Activated CD4-positive, alpha-beta T cell treated with anti-CD3 and anti-CD28 coated beads for 1 hour (primary cell): ENCODE results near the gene SCAMP1.
"Not testable (repeated sequence)": the region's sequence is repeated elsewhere in the genome, so short reads cannot be mapped to it uniquely, and the experiment has no call there.

Experiments used
- DNase-seq: peaks from one replicate; pipeline ENCODE4 v3.0.0-alpha.2; 2020

SCAMP1 gene, protein sequence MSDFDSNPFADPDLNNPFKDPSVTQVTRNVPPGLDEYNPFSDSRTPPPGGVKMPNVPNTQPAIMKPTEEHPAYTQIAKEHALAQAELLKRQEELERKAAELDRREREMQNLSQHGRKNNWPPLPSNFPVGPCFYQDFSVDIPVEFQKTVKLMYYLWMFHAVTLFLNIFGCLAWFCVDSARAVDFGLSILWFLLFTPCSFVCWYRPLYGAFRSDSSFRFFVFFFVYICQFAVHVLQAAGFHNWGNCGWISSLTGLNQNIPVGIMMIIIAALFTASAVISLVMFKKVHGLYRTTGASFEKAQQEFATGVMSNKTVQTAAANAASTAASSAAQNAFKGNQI

DNA sequence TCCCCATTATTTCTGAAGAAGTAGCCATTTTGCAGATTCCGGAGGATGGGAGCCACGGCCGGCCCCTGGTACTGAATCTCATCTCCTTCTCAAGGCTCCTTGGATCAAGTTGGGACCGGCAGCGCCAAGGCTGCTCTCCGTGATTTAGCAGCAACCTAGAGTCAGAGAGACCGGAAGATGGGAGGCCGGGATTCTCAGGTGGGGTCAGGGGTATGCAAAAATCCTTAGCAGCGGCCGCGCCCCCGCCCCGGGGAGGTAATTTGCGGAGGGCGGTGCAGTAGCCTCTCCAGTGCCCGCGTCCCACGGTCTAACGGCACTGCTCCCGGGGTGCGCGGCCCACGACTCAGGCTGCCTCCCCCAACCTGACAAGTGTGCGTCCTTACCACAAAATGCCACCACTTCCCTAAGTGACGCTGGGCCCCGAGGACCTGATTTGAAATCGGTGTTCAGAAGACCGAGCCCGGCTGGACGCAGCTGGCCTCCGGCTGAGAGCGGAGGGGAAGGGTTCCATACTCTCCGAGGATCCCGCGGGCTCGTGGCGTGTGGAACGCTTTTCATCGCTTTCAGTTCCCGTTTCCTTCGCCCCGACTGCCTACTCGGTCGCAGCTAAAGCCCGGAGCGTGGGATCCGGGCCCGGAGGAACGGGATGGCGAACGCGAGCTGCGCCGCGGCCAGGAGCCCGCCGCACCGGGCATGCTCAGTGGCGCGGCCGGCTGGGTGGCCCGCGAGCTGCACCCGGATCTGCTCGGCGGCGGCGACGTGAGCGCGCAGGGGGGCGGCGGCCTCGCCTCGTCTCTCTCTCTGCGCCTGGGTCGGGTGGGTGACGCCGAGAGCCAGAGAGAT is at the start of gene SCAMP1:
TSS of gene SCAMP1 (plus strand) at position 787 of the 843 bp plus-strand sequence. CDS start at position 842, 55 bp downstream.
- peak; percentile 86 for DNase-seq

DNA sequence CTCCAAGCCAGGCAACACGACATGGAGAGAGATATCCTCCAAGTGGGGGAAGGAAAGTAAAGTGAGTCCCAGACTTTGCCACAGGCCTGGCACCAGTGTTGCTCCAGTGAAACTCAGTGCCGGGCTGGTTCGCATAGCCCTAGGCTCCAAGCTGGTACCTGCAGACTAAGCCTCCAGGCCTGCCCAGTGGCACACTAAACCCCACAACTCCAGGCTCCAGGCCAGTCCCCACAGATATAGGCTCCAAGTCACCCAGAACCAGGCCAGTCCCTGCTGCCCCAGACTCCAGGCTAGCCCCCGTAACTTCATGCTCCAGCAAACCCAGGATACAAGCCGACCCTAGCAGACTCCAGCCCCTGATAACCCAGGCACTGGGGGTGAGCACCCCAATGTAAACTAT is 42.9 kb upstream of the SCAMP1 start:
- DNase-seq, result no peak

DNA sequence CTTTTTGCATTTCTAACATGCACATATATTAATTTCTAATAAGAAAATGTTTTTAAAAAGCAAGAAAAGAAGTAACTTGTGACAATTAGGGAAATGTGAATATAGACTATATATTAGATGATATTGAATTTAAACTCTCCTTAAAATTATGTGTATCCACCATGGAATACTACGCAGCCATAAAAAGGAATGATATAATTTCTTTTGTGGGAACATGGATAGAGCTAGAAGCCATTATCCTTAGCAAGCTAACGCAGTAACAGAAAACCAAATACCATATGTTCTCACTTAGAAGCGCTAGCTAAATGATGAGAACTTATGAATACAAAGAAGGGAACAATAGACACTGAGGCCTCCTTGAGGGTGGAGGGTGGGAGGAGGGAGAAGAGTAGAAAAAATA is 42.1 kb upstream of the SCAMP1 start:
- no peak for DNase-seq

DNA sequence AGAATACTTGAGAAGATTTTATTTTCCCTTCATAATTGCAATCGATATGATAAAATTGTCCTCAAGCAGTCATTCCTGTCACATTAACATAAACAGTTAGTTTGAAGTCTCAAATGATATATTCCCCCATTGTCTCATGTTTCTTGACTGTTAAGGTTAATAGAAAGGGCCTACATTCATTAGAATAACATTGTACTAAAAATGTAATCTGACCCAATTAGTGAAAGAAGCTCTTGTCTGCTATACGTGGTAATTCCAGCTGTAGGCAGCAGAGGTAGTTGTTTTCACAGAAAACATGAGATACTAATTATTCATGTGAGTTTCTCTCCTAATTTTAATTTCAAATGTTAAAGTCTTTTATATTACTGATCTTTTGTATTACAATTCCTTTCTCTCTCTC is 40.0 kb upstream of the SCAMP1 start:
- no peak for DNase-seq

DNA sequence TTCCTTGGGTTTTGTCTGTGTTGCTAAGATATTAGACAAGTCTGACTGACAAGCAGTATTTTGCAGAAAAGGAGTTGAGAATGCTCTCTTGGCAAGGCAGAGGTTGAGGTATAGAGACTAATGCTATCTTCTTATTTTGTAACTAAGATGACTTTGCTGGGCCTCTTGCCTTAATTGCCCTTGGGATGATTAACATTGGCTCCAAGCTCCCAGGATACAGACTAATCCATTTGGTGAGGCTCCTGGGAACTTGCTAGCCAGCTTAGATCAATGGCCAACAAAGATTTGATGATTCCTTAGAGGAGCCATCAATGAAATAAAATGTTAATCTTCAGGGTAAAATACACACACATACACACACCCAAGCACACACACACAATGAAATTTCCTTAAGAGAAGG is 37.2 kb upstream of the SCAMP1 start:
- DNase-seq, result no peak

DNA sequence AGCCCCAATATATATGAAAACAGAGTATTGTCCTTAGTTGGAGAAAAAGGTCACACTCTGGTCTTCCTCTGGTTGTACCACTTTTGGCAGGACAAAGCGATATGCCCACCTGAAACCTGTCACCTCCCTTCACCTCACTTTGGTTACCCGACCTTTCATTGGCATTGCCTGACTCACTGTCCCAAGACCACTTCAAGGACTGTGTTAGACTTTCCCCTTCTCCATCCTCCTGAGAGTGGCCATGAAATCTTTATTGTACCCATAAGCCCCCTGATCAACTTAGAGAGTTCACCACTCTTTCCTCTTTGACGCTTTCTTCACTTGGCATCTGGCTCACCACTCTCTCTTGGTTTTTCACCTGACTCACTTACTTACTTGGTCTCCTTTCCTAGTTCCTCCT is 33.5 kb upstream of the SCAMP1 start:
- DNase-seq, result no peak

DNA sequence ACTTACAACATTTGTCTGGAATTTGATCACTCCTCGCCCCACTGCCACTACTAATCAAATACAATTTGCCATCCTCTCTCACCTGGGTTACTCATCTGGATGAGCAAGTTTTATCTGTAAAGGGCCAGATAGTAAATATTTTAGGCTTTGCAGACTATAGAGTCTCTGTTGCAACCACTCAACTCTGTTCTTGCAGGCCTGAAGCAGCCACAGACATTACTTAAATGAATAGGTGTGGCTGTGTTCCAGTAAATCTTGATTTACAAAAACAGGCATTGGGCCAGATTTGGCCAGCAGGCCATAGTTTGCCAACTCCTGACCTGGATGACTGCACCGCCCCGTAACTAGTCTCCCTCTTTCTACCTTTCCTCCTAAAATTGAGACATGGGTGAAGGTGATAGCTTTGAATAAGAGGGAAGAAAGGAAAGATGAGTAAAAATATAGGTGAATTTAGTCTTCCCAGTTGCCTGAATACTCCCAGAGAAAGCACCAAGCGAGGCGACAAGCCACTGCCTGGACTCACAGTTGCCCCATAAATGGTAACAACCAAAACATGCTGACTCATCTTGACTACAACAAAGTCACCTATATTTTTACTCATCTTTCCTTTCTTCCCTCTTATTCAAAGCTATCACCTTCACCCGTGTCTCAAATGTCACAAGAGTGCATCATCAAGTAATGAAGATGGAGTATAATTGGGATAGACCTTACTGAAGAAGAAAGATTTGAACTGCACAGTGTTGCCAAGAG is 32.5 kb upstream of the SCAMP1 start:
- DNase-seq, result no peak

DNA sequence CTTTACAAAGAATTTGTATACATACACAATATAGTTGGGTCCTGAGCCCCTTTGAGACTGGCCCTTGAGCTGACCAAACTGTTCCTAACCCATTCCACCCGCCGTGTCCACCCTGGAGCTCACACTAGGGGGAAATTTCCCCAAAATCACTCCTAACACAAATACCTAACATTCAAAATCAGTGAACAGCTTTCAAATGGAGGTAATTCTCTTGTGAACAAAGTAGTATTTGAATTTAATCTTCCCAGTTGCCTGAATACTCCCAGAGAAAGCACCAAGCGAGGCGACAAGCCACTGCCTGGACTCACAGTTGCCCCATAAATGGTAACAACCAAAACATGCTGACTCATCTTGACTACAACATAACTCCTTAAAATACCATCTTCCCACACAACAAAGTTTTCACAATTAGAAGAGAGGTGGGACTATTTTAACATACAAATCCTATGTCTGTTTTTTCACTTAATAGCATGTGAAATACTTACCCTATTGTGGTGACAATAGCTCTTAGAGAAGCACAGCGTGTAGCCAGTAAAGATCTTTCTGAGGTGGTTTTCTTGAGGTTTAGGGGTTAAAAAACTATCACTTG is 31.7 kb upstream of the SCAMP1 start:
- no peak for DNase-seq

DNA sequence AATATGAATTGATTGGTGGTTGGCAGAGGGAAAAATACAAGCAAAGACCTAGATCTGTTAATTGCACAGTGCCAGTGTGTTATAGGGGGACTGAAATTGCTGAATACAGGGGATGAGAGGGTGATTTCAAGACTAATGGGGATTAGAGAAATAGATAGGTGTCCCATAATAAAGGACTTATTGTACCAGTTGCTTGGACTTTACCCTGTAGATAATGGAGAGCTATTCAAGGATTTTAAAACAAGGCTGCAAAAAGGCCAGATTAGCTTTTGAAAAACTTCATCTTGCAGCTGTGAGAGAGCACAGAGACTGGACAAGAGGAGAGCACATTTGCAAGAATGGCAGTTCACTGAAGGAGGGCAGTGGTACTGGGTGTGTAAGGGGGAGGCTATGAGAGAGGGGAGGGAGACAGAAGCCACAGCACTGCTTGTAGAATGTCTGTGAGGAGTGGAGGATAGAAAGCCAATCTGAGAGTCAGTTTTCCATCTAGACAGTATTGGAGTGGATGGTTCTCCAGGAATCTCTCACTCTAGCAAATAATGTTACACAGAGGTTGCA is 28.8 kb upstream of the SCAMP1 start:
- DNase-seq, result no peak

DNA sequence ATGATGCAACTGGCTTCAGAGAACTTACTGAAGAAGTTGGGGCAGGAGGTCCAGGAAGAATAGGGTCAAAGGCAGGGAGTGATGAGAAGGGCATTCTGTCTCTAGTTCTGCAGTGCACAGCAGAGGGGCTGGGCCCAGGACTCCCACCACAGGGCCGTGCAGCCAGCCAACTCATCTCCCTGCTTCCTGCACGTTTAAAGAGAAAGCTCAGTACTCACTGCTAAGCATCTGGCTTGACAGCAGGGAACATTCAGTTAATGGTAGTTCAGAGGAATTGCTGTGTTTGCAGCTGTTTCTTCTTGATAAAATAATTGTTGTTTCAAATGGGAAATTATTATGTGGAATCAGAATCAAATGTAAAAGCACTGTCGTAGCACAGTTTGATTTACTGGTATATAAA is 25.6 kb upstream of the SCAMP1 start:
- no peak for DNase-seq

DNA sequence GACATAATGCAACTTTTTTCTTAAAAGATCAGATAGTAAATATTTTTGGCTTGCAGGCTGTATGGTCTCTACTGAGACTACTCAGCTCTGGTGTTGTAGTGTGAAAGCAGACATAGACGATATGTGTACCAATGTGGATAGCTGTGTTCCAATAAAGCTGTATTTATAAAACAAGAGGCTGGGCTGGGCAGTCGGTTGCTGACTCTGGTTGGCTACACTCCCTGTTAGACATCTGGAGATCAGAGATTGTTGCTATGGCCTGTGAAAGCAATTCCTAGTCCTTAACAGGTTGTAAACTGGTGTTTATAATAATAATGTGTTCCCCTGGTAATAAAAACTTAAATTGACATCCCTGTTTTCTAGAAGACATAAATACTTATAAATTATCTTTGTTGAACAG is 24.4 kb upstream of the SCAMP1 start:
- no peak for DNase-seq

DNA sequence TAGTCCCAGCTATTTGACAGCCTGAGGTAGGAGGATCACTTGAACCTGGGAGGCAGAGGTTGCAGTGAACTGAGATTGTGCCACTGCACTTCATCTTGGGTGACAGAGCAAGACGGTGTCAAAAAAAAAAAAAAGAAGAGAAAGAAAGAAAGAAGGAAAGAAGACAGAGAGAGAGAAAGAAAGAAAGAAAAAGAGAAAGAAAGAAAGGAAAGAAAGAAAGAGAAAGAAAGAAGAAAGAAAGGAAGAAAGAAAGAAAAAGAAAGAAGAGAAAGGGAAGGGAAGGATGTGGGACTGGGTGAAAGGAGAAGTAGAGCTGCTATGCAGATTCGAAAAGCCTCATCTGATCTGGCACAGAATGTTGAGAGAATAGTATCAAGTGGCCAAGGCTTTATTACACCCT is 23.7 kb upstream of the SCAMP1 start:
- DNase-seq, result no peak

DNA sequence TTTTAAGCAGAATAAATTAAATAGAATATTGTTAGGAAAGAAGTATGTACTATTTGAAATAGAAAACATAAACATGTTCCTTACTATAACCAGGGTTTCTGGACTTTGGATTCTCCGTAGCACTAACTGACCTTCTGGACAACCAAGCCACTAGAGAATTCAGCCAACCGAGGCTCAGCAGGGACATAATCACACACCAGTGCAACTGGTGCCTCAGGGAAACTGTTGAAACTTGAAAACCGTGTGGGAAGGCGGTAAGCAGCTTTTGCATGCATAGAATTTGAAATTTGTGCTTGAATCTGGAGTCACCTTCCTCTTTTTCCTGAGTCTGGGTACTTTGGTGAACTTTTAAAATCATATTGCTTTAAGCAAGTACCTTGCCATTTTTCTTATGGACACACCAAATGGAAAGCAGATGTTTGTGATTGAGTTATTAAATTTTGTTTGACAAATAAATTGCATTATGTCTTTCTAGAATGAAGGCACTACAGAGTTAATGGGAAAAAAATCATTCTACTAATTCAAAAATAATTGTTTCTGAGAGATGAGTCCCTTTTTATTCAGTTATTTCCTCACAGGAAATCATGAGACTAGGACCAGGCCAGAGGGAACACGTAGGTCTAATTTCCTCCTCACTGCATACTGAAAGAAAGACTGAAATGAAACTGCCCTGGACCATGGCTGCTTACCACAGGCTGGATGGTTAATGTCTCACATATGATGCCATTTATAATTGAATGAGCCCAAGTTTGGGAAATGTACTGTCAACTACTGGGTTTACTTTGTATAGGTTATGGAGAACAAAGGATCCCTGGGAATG is 20.6 kb upstream of the SCAMP1 start:
- no peak for DNase-seq

DNA sequence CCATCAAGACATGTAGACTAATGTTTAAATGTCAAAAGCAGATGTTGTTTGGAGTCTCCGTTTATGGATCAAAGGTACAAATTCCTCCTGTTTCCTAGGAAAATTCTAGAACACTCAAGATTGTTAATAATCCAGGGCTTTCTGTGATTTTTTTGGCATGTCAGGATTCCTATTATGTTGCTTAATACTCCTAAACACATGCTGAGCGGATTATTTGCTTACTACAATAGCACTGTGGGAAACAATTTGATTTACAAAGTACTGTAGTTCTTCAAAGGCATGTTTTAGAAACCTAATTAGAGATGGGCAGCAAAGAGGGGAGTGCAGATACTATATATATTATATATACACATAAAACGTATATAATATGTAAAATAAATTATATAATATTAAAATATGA is 19.0 kb upstream of the SCAMP1 start:
- DNase-seq, result no peak

DNA sequence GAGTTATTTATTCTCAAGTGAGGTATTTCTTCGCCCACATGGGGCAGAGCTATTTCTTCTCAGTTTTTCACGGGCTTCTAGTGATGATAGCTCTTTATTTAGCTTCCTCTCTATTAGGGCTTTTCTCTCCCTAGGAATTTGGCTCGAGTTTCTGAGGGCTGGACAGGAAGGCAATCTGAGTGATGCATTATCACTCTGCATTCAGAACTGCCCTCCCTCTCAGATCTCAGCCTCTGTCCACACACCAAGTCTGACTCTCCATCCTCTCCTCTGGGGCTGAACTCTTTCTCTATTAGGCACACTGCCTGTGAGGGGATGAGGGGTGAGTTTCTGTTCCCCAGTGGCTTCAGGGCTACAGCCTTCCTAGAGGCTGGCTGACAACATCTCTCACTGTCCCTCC is 14.9 kb upstream of the SCAMP1 start:
- DNase-seq, result no peak

DNA sequence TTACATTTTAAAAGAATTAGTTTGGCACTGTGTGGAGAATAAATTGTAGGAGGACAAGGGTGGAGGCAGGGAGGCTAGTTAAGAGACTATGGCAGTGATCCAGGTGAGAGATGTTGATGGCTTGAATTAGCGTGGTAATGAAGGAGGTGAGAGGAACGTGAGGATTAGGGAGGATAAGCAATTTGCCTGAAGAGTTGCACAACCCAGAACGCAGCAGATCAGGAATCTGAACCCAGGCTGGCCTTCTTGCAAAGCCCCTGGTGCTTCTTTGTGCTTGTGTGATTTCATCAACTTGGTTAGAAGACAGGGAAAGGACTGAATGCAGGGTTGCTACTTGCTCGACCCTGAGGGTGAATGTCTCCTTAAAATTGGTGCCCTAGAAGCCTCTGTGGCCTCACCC is 6.9 kb upstream of the SCAMP1 start:
- DNase-seq, result no peak

DNA sequence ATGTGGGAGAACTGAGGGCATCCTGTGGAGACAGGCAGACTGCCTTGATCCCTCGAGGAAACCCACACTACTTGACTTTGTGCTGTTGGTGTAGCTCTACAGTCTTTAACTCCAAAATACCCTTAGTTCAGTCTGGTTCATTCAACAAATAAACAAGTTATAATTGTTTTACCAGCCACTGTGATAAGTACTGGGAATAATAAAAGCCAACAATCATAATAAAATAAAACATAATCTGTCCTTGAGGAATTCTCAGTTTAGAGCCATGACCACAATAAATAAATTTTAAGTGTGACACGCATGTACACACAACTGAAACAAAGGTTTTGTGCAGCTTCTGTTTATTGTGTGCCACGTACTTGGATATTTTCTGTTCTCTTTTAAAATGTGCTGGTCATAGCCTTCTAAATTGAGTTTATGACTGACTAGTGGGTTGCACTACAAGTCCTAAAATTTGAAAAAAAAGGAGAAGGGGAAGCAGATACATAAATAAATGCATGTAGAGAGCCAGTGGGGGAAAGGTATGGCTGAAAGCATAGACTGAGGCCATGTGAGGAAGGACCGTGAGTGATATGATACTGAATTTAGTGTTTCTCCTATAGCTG is 6.2 kb upstream of the SCAMP1 start:
- DNase-seq, result no peak

DNA sequence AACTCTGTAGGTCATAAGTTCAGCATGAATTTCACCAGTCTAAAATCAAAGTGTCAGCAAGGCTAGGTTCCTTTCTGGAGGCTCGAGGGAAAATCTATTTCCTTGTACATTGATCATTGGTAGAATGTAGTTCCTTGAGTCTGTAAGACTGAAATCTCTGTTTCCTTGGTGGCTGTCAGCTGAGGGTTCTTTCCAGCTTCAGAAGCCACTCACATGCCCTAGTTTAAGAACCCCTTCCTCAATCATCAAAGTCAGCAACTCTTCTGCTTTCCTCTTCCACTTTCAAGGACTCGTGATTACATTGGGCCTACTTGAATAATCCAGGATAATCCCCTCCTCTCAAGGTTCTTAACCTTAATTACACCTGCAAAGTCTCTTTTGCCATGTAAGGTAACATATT is 4.9 kb upstream of the SCAMP1 start:
- DNase-seq, result no peak

DNA sequence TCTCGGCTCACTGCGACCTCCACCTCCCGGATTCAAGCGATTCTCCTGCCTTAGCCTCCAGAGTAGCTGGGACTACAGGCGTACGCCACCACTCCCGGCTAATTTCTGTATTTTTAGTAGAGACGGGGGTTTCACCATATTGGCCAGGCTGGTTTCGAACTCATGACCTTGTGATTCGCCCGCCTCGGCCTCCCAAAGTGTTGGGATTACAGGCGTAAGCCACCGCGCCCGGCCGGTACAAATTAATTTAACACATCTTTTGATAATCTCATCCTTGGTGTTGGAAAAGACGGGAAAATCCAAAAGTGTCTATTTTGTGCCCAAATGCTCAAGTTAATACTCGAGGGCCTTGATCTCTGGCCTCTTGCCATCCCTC is 974 bp upstream of the SCAMP1 start:
- DNase-seq, result not testable (repeated sequence)

DNA sequence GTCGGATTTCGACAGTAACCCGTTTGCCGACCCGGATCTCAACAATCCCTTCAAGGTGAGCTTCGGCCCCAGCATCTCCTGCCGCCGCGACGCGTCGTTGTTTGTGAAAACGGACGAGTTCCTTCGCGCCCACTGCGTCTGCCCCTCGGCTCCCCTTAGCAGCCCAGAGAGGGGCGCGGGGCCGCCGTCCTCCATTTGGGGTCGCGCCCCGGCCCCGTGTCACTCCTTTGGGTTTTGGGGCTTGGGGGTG is 182 bp downstream of the SCAMP1 start:
- DNase-seq, result no peak

DNA sequence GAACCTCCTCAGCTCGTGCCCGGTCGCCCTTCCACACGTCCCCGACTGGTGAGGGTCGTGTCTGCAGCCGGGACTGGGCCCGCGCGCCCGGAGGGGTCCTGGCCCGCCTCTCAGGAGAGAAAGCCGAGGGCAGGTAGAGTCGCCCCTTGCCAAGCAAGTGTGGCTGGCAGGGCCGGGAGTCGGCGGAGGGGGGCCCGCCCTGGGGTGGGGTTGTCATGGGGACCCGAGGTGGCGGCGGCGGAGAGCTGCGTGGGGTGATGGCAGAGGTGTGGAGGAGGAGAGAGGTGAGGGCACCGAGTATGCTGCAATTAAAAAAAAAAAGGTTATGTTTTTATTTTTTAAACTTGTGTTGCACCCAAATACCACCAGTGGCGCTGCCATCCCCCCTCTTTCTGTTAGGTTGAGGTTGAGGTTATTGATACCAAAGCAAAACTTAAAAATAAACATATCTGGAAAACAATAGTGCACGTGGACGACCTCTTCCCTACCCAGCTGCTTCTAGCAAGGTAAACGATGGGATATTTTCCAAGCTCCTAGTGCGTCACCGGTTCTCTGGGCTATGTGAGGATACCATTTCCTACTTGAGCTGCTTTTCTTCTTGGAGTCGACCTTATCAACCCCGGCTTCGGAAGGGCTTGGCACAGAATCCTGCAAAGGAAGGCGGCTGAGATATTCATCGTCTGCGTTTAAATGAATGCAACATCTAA is 660 bp downstream of the SCAMP1 start:
- peak; percentile 56 for DNase-seq
